HEK293T (cell line): ENCODE measurements around the gene PACRG.

Experiments used
- ELF4 ChIP-seq: fragments of 450-650 bp; IDR thresholded peaks from 2 replicates; pipeline ENCODE4 v1.6.1; 2017; ENCODE audit warnings: antibody characterized with exemption
- FOXK2 ChIP-seq: fragments of 450-650 bp; IDR thresholded peaks from 2 replicates; pipeline ENCODE4 v1.6.1; 2016; ENCODE audit warnings: mild to moderate bottlenecking
- FOXM1 ChIP-seq: fragments of 450-650 bp; IDR thresholded peaks from 2 replicates; pipeline ENCODE4 v1.6.1; 2017; ENCODE audit warnings: mild to moderate bottlenecking, borderline replicate concordance
- LEF1 ChIP-seq: fragments of 450-650 bp; IDR thresholded peaks from 2 replicates; pipeline ENCODE4 v1.6.1; 2017; ENCODE audit warnings: mild to moderate bottlenecking, borderline replicate concordance
- NFRKB ChIP-seq: fragments of 450-650 bp; IDR thresholded peaks from 2 replicates; pipeline ENCODE4 v1.6.1; 2016; ENCODE audit warnings: mild to moderate bottlenecking, moderate library complexity
- SP1 ChIP-seq: fragments of 450-650 bp; IDR thresholded peaks from 2 replicates; pipeline ENCODE4 v1.6.1; 2017
- SUZ12 ChIP-seq: fragments of 450-650 bp; IDR thresholded peaks from 2 replicates; pipeline ENCODE4 v1.6.1; 2016; ENCODE audit warnings: mild to moderate bottlenecking
- ZNF384 ChIP-seq: fragments of 450-650 bp; IDR thresholded peaks from 2 replicates; pipeline ENCODE4 v1.6.1; 2016
- TF ChIP-seq, protein P1 (sequence below): fragments of 450-650 bp; IDR thresholded peaks from 2 replicates; pipeline ENCODE4 v1.6.1; 2016

DNA sequence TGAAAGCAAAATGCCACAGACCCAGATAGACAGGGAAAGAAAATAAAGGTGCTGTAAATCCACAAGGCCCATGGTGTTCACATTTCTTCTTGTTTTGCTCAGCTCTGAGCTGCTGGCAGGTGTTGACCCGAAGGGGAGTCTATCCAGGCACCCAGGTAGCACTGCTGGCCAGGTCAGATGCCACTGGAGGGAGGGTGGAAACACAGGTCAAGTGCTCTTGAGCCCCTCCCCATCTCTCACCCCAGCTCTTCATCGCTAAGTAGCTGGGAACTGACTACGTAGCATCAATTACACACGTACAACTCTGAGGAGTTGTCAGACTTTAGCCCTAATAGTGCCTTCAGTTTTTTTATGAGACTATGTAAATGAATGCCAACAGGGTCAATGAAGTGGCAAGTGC, 399.0 kb downstream of the PACRG start:
- TF ChIP-seq ZNF384 (no peak), SUZ12 (no peak), FOXK2 (no peak), FOXM1 (no peak), NFRKB (no peak), ELF4 (no peak), LEF1 (no peak), SP1 (no peak)
- TF ChIP-seq, protein P1, sequence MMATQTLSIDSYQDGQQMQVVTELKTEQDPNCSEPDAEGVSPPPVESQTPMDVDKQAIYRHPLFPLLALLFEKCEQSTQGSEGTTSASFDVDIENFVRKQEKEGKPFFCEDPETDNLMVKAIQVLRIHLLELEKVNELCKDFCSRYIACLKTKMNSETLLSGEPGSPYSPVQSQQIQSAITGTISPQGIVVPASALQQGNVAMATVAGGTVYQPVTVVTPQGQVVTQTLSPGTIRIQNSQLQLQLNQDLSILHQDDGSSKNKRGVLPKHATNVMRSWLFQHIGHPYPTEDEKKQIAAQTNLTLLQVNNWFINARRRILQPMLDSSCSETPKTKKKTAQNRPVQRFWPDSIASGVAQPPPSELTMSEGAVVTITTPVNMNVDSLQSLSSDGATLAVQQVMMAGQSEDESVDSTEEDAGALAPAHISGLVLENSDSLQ, result no peak
